ENCODE measurements around the gene SHBG. TPM values are rescaled to one million over a fixed set of nuclear protein-coding genes. Genes with fewer than 3 reads are reported as not detected.

The SHBG gene
- total and polyA plus RNA-seq, 10 of the 15 experiments (the other 5 are each of a cell fraction or from before 2014, with no cell fraction given): not detected

DNA sequence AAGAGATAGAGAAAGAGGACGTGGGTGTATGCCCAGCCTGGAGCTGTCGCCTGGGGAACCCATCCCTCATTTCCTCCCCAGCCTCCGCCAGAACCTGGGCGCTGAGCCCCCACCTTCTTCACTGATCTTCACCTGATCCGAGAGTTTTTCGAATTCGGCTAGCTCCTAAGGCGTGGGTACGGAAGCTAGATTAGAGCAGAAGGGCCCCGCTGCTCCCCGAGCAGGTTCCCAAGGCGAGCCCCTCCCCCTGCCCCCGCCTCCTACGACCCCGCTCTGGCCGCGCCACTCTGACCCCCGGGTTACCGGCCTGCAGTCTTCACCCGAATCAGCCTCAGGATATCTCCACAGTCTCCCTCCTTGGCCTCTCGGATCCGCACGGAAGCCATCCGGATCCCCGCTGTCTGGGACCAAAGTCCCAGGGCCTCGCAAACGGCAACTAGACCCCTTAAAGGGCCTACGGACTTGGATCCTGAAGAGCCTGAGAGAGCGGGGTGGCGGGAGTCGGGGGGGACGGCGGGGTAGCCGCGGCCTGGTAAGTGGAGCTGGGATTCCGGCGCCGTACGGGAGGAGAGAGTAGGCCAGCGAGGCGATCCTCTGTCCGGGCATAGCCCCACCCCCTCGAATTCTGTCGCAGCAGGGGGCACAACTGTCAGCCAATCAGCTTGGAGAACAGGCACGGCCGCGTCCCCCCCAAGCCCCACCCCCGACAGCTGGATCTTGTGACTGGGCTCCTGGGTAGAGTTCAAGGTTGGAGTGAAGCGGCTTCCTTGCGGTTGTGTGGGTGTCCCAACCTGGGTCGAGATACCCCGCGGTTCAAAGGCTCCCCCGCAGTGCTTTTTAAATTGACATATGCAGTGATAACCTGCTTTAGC is 2.4 kb upstream of the SHBG start, which contains the start of gene SAT2 (continued):
- TF ChIP-seq, protein P1, sequence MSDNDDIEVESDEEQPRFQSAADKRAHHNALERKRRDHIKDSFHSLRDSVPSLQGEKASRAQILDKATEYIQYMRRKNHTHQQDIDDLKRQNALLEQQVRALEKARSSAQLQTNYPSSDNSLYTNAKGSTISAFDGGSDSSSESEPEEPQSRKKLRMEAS (IDR thresholded peaks at IDR 0.05; ENCODE audit: low read depth, low read length): no peak
- TF ChIP-seq WRNIP1 (IDR thresholded peaks at IDR 0.05; ENCODE audit: borderline replicate concordance, low read depth, low read length): no peak
- no peak for TF ChIP-seq BCL11A (IDR thresholded peaks at IDR 0.05; ENCODE audit: low read depth, low read length)
- TF ChIP-seq RAD51 (IDR thresholded peaks at IDR 0.05): no peak; the same call in 1 of the 2 replicates
- TF ChIP-seq NFYB (IDR thresholded peaks at IDR 0.05; ENCODE audit: insufficient read depth, low read depth, low read length): peak; percentile 57; the same call in 1 of the 2 replicates
- no peak for TF ChIP-seq PML (IDR thresholded peaks at IDR 0.05; ENCODE audit: low read length)
- no peak for TF ChIP-seq SIN3A (IDR thresholded peaks at IDR 0.05; ENCODE audit: low read depth, low read length)
- TF ChIP-seq SRF (IDR thresholded peaks at IDR 0.05; ENCODE audit: low read depth in 2 of 2, low read length in 2 of 2): no peak
- no peak for TF ChIP-seq CEBPB (IDR thresholded peaks at IDR 0.05; ENCODE audit: borderline replicate concordance in 1 of 2, low read depth in 2 of 2, low read length in 2 of 2)
- TF ChIP-seq, protein P2, sequence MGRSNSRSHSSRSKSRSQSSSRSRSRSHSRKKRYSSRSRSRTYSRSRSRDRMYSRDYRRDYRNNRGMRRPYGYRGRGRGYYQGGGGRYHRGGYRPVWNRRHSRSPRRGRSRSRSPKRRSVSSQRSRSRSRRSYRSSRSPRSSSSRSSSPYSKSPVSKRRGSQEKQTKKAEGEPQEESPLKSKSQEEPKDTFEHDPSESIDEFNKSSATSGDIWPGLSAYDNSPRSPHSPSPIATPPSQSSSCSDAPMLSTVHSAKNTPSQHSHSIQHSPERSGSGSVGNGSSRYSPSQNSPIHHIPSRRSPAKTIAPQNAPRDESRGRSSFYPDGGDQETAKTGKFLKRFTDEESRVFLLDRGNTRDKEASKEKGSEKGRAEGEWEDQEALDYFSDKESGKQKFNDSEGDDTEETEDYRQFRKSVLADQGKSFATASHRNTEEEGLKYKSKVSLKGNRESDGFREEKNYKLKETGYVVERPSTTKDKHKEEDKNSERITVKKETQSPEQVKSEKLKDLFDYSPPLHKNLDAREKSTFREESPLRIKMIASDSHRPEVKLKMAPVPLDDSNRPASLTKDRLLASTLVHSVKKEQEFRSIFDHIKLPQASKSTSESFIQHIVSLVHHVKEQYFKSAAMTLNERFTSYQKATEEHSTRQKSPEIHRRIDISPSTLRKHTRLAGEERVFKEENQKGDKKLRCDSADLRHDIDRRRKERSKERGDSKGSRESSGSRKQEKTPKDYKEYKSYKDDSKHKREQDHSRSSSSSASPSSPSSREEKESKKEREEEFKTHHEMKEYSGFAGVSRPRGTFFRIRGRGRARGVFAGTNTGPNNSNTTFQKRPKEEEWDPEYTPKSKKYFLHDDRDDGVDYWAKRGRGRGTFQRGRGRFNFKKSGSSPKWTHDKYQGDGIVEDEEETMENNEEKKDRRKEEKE (IDR thresholded peaks at IDR 0.05): no peak
- TF ChIP-seq ZSCAN29 (IDR thresholded peaks at IDR 0.05): no peak
- TF ChIP-seq KAT2A (conservative IDR thresholded peaks at IDR 0.05; ENCODE audit: control insufficient read depth, low read depth, low read length): no peak
- TF ChIP-seq, protein P3, sequence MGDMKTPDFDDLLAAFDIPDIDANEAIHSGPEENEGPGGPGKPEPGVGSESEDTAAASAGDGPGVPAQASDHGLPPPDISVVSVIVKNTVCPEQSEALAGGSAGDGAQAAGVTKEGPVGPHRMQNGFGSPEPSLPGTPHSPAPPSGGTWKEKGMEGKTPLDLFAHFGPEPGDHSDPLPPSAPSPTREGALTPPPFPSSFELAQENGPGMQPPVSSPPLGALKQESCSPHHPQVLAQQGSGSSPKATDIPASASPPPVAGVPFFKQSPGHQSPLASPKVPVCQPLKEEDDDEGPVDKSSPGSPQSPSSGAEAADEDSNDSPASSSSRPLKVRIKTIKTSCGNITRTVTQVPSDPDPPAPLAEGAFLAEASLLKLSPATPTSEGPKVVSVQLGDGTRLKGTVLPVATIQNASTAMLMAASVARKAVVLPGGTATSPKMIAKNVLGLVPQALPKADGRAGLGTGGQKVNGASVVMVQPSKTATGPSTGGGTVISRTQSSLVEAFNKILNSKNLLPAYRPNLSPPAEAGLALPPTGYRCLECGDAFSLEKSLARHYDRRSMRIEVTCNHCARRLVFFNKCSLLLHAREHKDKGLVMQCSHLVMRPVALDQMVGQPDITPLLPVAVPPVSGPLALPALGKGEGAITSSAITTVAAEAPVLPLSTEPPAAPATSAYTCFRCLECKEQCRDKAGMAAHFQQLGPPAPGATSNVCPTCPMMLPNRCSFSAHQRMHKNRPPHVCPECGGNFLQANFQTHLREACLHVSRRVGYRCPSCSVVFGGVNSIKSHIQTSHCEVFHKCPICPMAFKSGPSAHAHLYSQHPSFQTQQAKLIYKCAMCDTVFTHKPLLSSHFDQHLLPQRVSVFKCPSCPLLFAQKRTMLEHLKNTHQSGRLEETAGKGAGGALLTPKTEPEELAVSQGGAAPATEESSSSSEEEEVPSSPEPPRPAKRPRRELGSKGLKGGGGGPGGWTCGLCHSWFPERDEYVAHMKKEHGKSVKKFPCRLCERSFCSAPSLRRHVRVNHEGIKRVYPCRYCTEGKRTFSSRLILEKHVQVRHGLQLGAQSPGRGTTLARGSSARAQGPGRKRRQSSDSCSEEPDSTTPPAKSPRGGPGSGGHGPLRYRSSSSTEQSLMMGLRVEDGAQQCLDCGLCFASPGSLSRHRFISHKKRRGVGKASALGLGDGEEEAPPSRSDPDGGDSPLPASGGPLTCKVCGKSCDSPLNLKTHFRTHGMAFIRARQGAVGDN (IDR thresholded peaks at IDR 0.05): 0 out of 2 replicates have a peak, but pooled peaks have one; percentile 39
